Karpas-422 (cell line): ENCODE measurements around the gene SEC14L1. TPM values are rescaled to one million over a fixed set of nuclear protein-coding genes. Genes with fewer than 3 reads are reported as not detected.
"Not testable (repeated sequence)": the region's sequence is repeated elsewhere in the genome, so short reads cannot be mapped to it uniquely, and the experiment has no call there.

ENCODE experiments used
- DNase-seq: peaks from one replicate; pipeline ENCODE4 v3.0.0-alpha.2; 2015
- H2AFZ ChIP-seq: fragments of 200-600 bp; sonication (generic); 2 replicates; pipeline ENCODE4 v1.6.1; 2014; ENCODE audit warnings: antibody characterized with exemption, low read length, mixed read lengths
- H3K27ac ChIP-seq: fragments of 200-600 bp; sonication (generic); 2 replicates; pipeline ENCODE4 v1.5.1; 2014; ENCODE audit warnings: mild to moderate bottlenecking, low read length, moderate library complexity
- H3K27me3 ChIP-seq: fragments of 200-600 bp; sonication (generic); 2 replicates; pipeline ENCODE4 v1.6.1; 2014; ENCODE audit warnings: low read length, mixed read lengths
- H3K36me3 ChIP-seq: fragments of 200-600 bp; sonication (generic); 2 replicates; pipeline ENCODE4 v1.6.1; 2014; ENCODE audit warnings: low read length, mixed read lengths; ENCODE audit not compliant: insufficient read depth
- H3K4me1 ChIP-seq: fragments of 200-600 bp; sonication (generic); 2 replicates; pipeline ENCODE4 v1.6.1; 2014; ENCODE audit warnings: mild to moderate bottlenecking, low read length, mixed read lengths
- H3K4me2 ChIP-seq: fragments of 200-600 bp; sonication (generic); 2 replicates; pipeline ENCODE4 v1.6.1; 2014; ENCODE audit warnings: low read length, low read depth, mild to moderate bottlenecking; ENCODE audit not compliant: poor library complexity, severe bottlenecking
- H3K4me3 ChIP-seq: fragments of 200-600 bp; sonication (generic); 2 replicates; pipeline ENCODE4 v1.5.1; 2014; ENCODE audit warnings: mild to moderate bottlenecking, antibody characterized with exemption, low read length, mixed read lengths
- H3K79me2 ChIP-seq: fragments of 200-600 bp; sonication (generic); 2 replicates; pipeline ENCODE4 v1.6.1; 2014; ENCODE audit warnings: mild to moderate bottlenecking, low read length, mixed read lengths
- H3K9ac ChIP-seq: fragments of 200-600 bp; sonication (generic); 2 replicates; pipeline ENCODE4 v1.6.0; 2014; ENCODE audit warnings: low read length
- H3K9me2 ChIP-seq: fragments of 200-600 bp; sonication (generic), shearing (Covaris generic); replicated peaks from 2 replicates; pipeline ENCODE4 v1.6.0; 2014; ENCODE audit warnings: mild to moderate bottlenecking, low read length, moderate library complexity; ENCODE audit not compliant: insufficient read depth
- H3K9me3 ChIP-seq: fragments of 300-700, 200-600 bp; sonication (generic); 2 replicates; pipeline ENCODE4 v1.6.1; 2014; ENCODE audit warnings: low read length, mixed read lengths
- H4K20me1 ChIP-seq: fragments of 200-600 bp; sonication (generic); 2 replicates; pipeline ENCODE4 v1.6.1; 2014; ENCODE audit warnings: mild to moderate bottlenecking, antibody characterized with exemption, low read length, low read depth; ENCODE audit not compliant: insufficient read depth
- total RNA-seq: library from RNA; depleted of rRNA; stranded (reverse); fragments of >200 nt; shearing (Covaris generic); gene quantifications from 2 replicates; pipeline ENCODE4 v1.2.3, GENCODE V29; 2014; ENCODE audit warnings: low replicate concordance

The SEC14L1 gene
- total RNA-seq, 1 experiment from 2014 or later: 32.0 TPM

- Histone ChIP-seq H3K36me3 (no peaks in the 10 kb centered on the region), H3K4me2 (peak overlapping the region; percentile 76), H3K4me3 (peak overlapping the region; percentile 65), H3K27ac (no peak overlapping the region), H3K9ac (peak overlapping the region; percentile 66), H3K79me2 (no peaks in the 10 kb centered on the region), H3K4me1 (peaks cover 6% of the 10 kb centered on the region), H3K27me3 (no peaks in the 10 kb centered on the region), H2AFZ (0 out of 2 replicates have a peak overlapping the region, but pooled peaks have one; percentile 62), H4K20me1 (no peaks in the 10 kb centered on the region), H3K9me2 (no peaks in the 10 kb centered on the region), H3K9me3 (no peaks in the 10 kb centered on the region)
- DNase-seq: no peak
Measured at GRCh38 chr17:77246110-77247047, 105.6 kb downstream of the SEC14L1 start.

GRCh38 chr17:77247048-77247541 is 106.3 kb downstream of the SEC14L1 start:
- no peaks in the 10 kb centered on the region for H4K20me1 ChIP-seq
- H3K27ac ChIP-seq: no peak overlapping the region
- peak overlapping the region; percentile 66 for H3K9ac ChIP-seq
- peak; percentile 92 for DNase-seq
- H3K4me1 ChIP-seq: peaks cover 6% of the 10 kb centered on the region
- no peaks in the 10 kb centered on the region for H3K9me2 ChIP-seq
- H2AFZ ChIP-seq: 0 out of 2 replicates have a peak overlapping the region, but pooled peaks have one; percentile 62
- H3K4me2 ChIP-seq: peak overlapping the region; percentile 76
- H3K27me3 ChIP-seq: no peaks in the 10 kb centered on the region
- H3K9me3 ChIP-seq: no peaks in the 10 kb centered on the region
- peak overlapping the region; percentile 65 for H3K4me3 ChIP-seq
- H3K79me2 ChIP-seq: no peaks in the 10 kb centered on the region
- H3K36me3 ChIP-seq: no peaks in the 10 kb centered on the region

- DNase-seq: no peak
- Histone ChIP-seq H3K9ac (no peak overlapping the region), H3K27me3 (no peaks in the 10 kb centered on the region), H3K27ac (no peak overlapping the region), H3K36me3 (no peaks in the 10 kb centered on the region), H3K4me3 (no peak overlapping the region), H2AFZ (no peak overlapping the region), H3K9me2 (no peaks in the 10 kb centered on the region), H3K79me2 (no peaks in the 10 kb centered on the region), H4K20me1 (no peaks in the 10 kb centered on the region), H3K9me3 (no peaks in the 10 kb centered on the region), H3K4me2 (no peak overlapping the region), H3K4me1 (peaks cover 6% of the 10 kb centered on the region)
Measured at GRCh38 chr17:77247609-77248008, 106.8 kb downstream of the SEC14L1 start.

- Histone ChIP-seq H3K27me3 (no peaks in the 10 kb centered on the region), H3K27ac (no peak overlapping the region), H3K9ac (no peak overlapping the region), H3K4me2 (no peak overlapping the region), H3K4me3 (no peak overlapping the region), H4K20me1 (no peaks in the 10 kb centered on the region), H3K4me1 (peaks cover 6% of the 10 kb centered on the region), H3K9me3 (no peaks in the 10 kb centered on the region), H3K9me2 (no peaks in the 10 kb centered on the region), H3K79me2 (no peaks in the 10 kb centered on the region), H2AFZ (no peak overlapping the region), H3K36me3 (no peaks in the 10 kb centered on the region)
- DNase-seq: no peak
Measured at GRCh38 chr17:77248216-77249114, 107.7 kb downstream of the SEC14L1 start.

- Histone ChIP-seq H3K27ac (no peak overlapping the region), H3K9ac (no peak overlapping the region), H4K20me1 (0 out of 2 replicates have a peak, but pooled peaks cover 4% of the 10 kb centered on the region), H3K9me2 (no peaks in the 10 kb centered on the region), H3K36me3 (no peaks in the 10 kb centered on the region), H3K27me3 (no peaks in the 10 kb centered on the region), H3K4me2 (no peak overlapping the region), H2AFZ (no peak overlapping the region), H3K9me3 (no peaks in the 10 kb centered on the region), H3K4me3 (no peak overlapping the region), H3K79me2 (no peaks in the 10 kb centered on the region), H3K4me1 (peaks cover 2% of the 10 kb centered on the region)
- no peak for DNase-seq
Measured at GRCh38 chr17:77251622-77252183, 110.9 kb downstream of the SEC14L1 start.

GRCh38 chr17:77252306-77252705 is 111.5 kb downstream of the SEC14L1 start:
- H2AFZ ChIP-seq, H3K4me1 ChIP-seq, H3K27me3 ChIP-seq, H3K4me2 ChIP-seq, DNase-seq, H3K79me2 ChIP-seq, H4K20me1 ChIP-seq, H3K4me3 ChIP-seq, H3K9me2 ChIP-seq, H3K9me3 ChIP-seq, H3K9ac ChIP-seq, H3K27ac ChIP-seq, H3K36me3 ChIP-seq: not testable (repeated sequence)

GRCh38 chr17:77253611-77254051 is 112.9 kb downstream of the SEC14L1 start:
- Histone ChIP-seq H3K4me1 (no peaks in the 10 kb centered on the region), H3K9me3 (no peaks in the 10 kb centered on the region), H3K27me3 (no peaks in the 10 kb centered on the region), H3K27ac (no peak overlapping the region), H3K79me2 (no peaks in the 10 kb centered on the region), H3K4me3 (no peak overlapping the region), H3K4me2 (no peak overlapping the region), H3K9me2 (no peaks in the 10 kb centered on the region), H2AFZ (no peak overlapping the region), H3K9ac (no peak overlapping the region), H4K20me1 (0 out of 2 replicates have a peak, but pooled peaks cover 4% of the 10 kb centered on the region), H3K36me3 (no peaks in the 10 kb centered on the region)
- no peak for DNase-seq
